GM12864 (cell line): ENCODE measurements around the gene PTTG1.
A peak's percentile ranks its signal among the peaks of the same experiment; 100 is the strongest.

Experiments
- DNase-seq: peaks from one replicate; pipeline ENCODE4 v3.0.0-alpha.2; 2011; ENCODE audit warnings: low read depth
- H3K4me3 ChIP-seq: 2 replicates; pipeline ENCODE4 v1.5.1; 2011; ENCODE audit warnings: mild to moderate bottlenecking, low read depth, low read length, control low read depth
- TF ChIP-seq, protein P1 (sequence below): IDR thresholded peaks from 2 replicates; pipeline ENCODE4 v1.5.1; 2011; ENCODE audit warnings: low read depth, mild to moderate bottlenecking, moderate library complexity, low read length, control low read depth, inconsistent platforms; ENCODE audit errors: missing control alignments

The PTTG1 gene

GRCh38 chr5:160453751-160454150 lies 32.1 kb downstream of the PTTG1 start:
- no peak for DNase-seq
- H3K4me3 ChIP-seq = no peak overlapping the region
- TF ChIP-seq, protein P1, sequence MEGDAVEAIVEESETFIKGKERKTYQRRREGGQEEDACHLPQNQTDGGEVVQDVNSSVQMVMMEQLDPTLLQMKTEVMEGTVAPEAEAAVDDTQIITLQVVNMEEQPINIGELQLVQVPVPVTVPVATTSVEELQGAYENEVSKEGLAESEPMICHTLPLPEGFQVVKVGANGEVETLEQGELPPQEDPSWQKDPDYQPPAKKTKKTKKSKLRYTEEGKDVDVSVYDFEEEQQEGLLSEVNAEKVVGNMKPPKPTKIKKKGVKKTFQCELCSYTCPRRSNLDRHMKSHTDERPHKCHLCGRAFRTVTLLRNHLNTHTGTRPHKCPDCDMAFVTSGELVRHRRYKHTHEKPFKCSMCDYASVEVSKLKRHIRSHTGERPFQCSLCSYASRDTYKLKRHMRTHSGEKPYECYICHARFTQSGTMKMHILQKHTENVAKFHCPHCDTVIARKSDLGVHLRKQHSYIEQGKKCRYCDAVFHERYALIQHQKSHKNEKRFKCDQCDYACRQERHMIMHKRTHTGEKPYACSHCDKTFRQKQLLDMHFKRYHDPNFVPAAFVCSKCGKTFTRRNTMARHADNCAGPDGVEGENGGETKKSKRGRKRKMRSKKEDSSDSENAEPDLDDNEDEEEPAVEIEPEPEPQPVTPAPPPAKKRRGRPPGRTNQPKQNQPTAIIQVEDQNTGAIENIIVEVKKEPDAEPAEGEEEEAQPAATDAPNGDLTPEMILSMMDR = no peak

- TF ChIP-seq, protein P1 = no peak
- no peak overlapping the region for H3K4me3 ChIP-seq
- no peak for DNase-seq
These were observed 33.9 kb downstream of the PTTG1 start for GRCh38 chr5:160455600-160455999.

- no peak overlapping the region for H3K4me3 ChIP-seq
- no peak for DNase-seq
These were observed 35.0 kb downstream of the PTTG1 start for GRCh38 chr5:160456480-160457177.

DNA sequence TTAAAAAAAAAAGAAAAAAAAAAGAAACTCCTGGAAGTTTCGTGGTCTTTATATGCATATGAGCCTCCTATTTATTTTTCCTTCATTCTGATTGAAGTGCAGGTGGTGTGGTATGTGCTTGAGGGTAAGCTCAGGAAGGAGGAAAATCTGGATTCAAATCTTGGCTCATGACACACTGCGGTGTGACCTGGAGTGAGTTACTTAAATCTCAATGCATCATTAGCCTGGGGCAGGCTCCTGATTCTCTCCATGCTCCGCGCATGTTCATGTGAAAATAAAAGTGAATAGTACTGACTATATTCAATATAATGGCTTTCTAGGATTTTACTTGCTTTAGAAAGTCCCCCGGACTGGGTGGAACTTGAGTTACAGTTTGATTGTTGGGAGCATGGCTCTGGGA lies 35.6 kb downstream of the PTTG1 start:
- H3K4me3 ChIP-seq = no peak overlapping the region
- DNase-seq = no peak
- TF ChIP-seq, protein P1 = no peak

More at GRCh38 chr5:160456480-160457177, 35.0 kb downstream of the PTTG1 start:
- TF ChIP-seq, protein P1 = no peak

DNA sequence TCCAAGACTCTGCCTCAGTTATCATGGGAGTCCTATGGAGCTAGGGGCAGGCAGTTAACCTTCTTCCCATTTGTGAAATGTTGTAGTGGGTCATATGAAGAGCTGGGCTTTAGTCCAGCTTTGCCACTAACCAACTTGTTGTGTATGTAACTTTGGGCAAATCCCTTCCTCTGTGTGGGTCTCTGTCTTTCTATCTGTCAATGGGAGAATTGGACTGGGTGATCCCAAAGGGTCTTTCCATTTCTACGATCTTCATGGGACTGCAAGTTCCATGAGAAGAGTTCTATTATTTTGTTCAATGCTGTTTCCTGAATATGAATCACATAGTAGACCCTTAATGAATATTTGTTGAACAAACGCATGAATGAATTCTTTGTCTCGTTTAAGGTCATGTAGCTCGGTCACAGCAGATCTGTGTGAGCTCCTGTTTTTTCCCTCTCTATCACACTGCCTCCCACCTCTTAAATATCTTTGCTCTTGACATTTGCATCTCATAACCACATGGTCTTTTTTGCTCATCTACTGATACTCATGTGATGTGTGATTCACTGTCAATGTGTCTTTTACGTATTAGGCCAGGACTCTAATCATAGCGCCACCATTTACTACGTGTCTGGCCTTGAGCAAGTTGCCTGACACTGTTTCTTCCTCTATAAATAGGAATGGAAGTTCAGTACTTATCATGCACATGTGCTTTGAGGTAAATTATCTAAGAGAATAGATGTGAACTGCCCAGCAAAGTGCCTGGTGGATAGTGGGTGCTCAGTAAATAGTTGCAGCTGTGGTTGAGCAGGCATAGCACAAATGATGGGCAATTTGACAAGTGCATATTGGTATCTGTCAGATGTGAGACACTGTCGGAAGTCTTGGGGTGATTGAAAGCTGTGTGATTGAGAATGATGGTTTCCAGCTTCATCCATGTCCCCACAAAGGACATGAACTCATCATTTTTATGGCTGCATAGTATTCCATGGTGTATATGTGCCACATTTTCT lies 37.4 kb downstream of the PTTG1 start:
- no peak overlapping the region for H3K4me3 ChIP-seq
- no peak for DNase-seq
- TF ChIP-seq, protein P1 = no peak

GRCh38 chr5:160460377-160461049 lies 38.9 kb downstream of the PTTG1 start:
- DNase-seq = no peak
- H3K4me3 ChIP-seq = no peak overlapping the region
- TF ChIP-seq, protein P1 = peak; percentile 48
